ENCODE measurements around the gene DEPDC7. TPM values are rescaled to one million over a fixed set of nuclear protein-coding genes. Genes with fewer than 3 reads are reported as not detected.

The DEPDC7 gene
- total and polyA plus RNA-seq, 2 of the 4 experiments (the other 2 are of a cell fraction) = 7.4 to 9.7 TPM

GRCh38 chr11:33000181-33000580 lies 15.5 kb upstream of the DEPDC7 start:
- DNase-seq = peak; percentile 89
- ATAC-seq (ENCODE audit: low read depth) = peak; percentile 85
- Histone ChIP-seq H2BK120ac (ENCODE audit: low read depth, low read length) (peak overlapping the region; percentile 95), H3K79me1 (ENCODE audit: low read depth in 1 of 2, low read length in 2 of 2) (no peaks in the 10 kb centered on the region), H3K9me3 (ENCODE audit: control insufficient read depth, insufficient read depth, low read length) (no peaks in the 10 kb centered on the region), H3K56ac (ENCODE audit: extremely low read depth, insufficient read depth, low read length) (no peak overlapping the region), H3K36me3 (ENCODE audit: control insufficient read depth, insufficient read depth, low read length) (no peaks in the 10 kb centered on the region), H4K8ac (ENCODE audit: low read depth in 2 of 2, low read length in 2 of 2) (peak overlapping the region in 1 of 2 experiments; percentile 68; a peak in 2 of 4 replicates), H2AK9ac (replicated peaks; ENCODE audit: low read depth, low read length, poor library complexity) (no peak overlapping the region), H3K27me3 (ENCODE audit: control insufficient read depth, insufficient read depth, low read length) (no peaks in the 10 kb centered on the region), H3K4me2 (ENCODE audit: low read depth, low read length) (no peak overlapping the region), H2BK15ac (ENCODE audit: low read depth, low read length) (peak overlapping the region; percentile 59; the same call in 1 of the 3 replicates), H3K23ac (ENCODE audit: low read depth, low read length) (no peak overlapping the region; the same call in 1 of the 2 replicates), H3K4ac (ENCODE audit: low read depth, low read length) (peak overlapping the region; percentile 80; the same call in 1 of the 2 replicates), H3K9ac (ENCODE audit: low read depth, low read length) (no peak overlapping the region), H3K4me1 (ENCODE audit: control insufficient read depth, insufficient read depth, low read length) (peaks cover 12% of the 10 kb centered on the region), H3K14ac (replicated peaks; ENCODE audit: low read depth, low read length) (peak overlapping the region; percentile 90; the same call in 1 of the 2 replicates), H2AFZ (replicated peaks; ENCODE audit: low read length, poor library complexity) (no peak overlapping the region), H4K5ac (ENCODE audit: low read depth, low read length) (no peak overlapping the region), H3K4me3 (ENCODE audit: insufficient read depth, low read depth, low read length) (no peak overlapping the region), H2BK20ac (ENCODE audit: low read depth, low read length) (peak overlapping the region; percentile 69; the same call in 1 of the 2 replicates), H4K91ac (ENCODE audit: insufficient read depth, low read depth, low read length) (peak overlapping the region; percentile 90; the same call in 1 of the 2 replicates), H2BK5ac (ENCODE audit: low read depth, low read length, poor library complexity, severe bottlenecking) (peak overlapping the region; percentile 60), H3K9me1 (ENCODE audit: insufficient read depth, low read length) (peaks cover 11% of the 10 kb centered on the region), H4K20me1 (ENCODE audit: insufficient read depth, low read length) (no peaks in the 10 kb centered on the region), H2AK5ac (ENCODE audit: low read depth, low read length) (peak overlapping the region; percentile 68; the same call in 1 of the 2 replicates), H3K18ac (ENCODE audit: low read depth, low read length) (peak overlapping the region; percentile 66; the same call in 1 of the 2 replicates), H3K27ac (ENCODE audit: insufficient read depth, low read length) (peak overlapping the region; percentile 71; the same call in 1 of the 2 replicates)
- POLR2A ChIA-PET (ENCODE audit: unreplicated experiment) = interaction anchor here (0.5 kb wide), 1 partner anchor 24 kb away, joined by 3 read pairs; no protein-coding TSS in a partner anchor
- TF ChIP-seq FOS (IDR thresholded peaks at IDR 0.05; ENCODE audit: low read depth, low read length) (0 out of 2 replicates have a peak, but pooled peaks have one; percentile 10), MAFK (IDR thresholded peaks at IDR 0.05; ENCODE audit: low read depth, low read length) (no peak), CEBPB (IDR thresholded peaks at IDR 0.05; ENCODE audit: low read depth, low read length) (peak; percentile 76), NFE2L2 (IDR thresholded peaks at IDR 0.05; ENCODE audit: low read depth, low read length) (no peak)
- dilution Hi-C loops (cut with HindIII; ENCODE audit: low sequenced_read_pairs, unreplicated experiment) (no loop called here), intact Hi-C loops (cut with micrococcal nuclease) (no loop called here), in situ Hi-C loops (cut with MboI; ENCODE audit: low sequenced_read_pairs) (no loop called here)
- CTCF ChIA-PET = interaction anchor here (0.6 kb wide), 1 partner anchor 17 kb away, joined by 3 read pairs; no protein-coding TSS in a partner anchor
- no TSS peak for BruUV-seq (replicated peaks)

All from IMR-90 (cell line).